ENCODE data around the gene ZFPM1. TPM values are rescaled to one million over a fixed set of nuclear protein-coding genes. Genes with fewer than 3 reads are reported as not detected.

ZFPM1 gene
- total RNA-seq, 4 donors from 2014 or later: 1.9 to 5.3 (median 3.4) TPM

DNA sequence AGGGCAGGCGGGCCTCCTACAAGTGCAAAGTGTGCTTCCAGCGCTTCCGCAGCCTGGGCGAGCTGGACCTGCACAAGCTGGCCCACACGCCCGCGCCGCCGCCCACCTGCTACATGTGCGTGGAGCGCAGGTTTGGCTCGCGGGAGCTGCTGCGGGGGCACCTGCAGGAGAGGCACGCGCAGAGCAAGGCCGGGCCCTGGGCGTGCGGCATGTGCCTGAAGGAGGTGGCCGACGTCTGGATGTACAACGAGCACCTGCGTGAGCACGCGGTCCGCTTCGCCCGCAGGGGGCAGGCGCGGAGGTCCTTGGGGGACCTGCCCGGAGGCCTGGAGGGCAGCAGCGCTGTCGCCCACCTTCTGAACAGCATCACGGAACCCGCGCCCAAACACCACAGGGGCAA, 16.3 kb upstream of the ZFPM1 start:
- H3K27me3 ChIP-seq: no peaks in the 10 kb centered on the region
- TF ChIP-seq CTCF (IDR thresholded peaks at IDR 0.05): no peak
- no peak for TF ChIP-seq POLR2A (IDR thresholded peaks at IDR 0.05)
- no peak overlapping the region for H3K27ac ChIP-seq
- H3K9me3 ChIP-seq: no peaks in the 10 kb centered on the region
- DNase-seq: no peak
- H3K36me3 ChIP-seq: no peaks in the 10 kb centered on the region
- WGBS, 2 donors: 92 to 93% methylated on average over 19 to 35 of the region's 36 CpGs
- H3K4me1 ChIP-seq: peaks cover 0 to 5% of the 10 kb centered on the region in 2 donors
- intact Hi-C loops (cut with DNase I): loop anchor here (5.0 kb wide), 1 partner anchor 239 kb away; no protein-coding TSS in a partner anchor
- H3K4me3 ChIP-seq (replicated peaks in 1 of 3): no peak overlapping the region

DNA sequence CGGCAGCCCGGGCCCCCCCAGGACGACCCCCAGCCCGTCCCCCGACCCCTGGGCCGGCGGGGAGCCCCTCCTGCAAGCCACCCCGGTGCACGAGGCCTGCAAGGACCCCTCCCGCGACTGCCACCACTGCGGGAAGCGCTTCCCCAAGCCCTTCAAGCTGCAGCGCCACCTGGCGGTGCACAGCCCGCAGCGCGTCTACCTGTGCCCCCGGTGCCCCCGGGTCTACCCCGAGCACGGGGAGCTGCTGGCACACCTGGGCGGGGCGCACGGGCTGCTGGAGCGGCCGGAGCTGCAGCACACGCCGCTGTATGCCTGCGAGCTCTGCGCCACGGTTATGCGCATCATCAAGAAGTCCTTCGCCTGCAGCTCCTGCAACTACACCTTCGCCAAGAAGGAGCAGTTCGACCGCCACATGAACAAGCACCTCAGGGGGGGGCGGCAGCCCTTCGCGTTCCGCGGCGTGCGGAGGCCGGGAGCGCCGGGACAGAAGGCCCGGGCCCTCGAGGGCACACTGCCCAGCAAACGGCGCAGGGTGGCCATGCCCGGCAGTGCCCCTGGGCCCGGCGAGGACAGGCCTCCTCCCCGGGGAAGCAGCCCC, 15.6 kb upstream of the ZFPM1 start:
- TF ChIP-seq POLR2A (IDR thresholded peaks at IDR 0.05) (no peak), CTCF (IDR thresholded peaks at IDR 0.05) (peak; percentile 57 to 93 (median 84))
- 41 to 58% methylated on average over 13 to 17 of the region's 55 CpGs for WGBS, 2 donors
- intact Hi-C loops (cut with DNase I): loop anchor here (5.0 kb wide), 1 partner anchor 240 kb away; no protein-coding TSS in a partner anchor
- Histone ChIP-seq H3K36me3 (no peaks in the 10 kb centered on the region), H3K4me1 (peaks cover 0 to 5% of the 10 kb centered on the region in 2 donors), H3K27ac (no peak overlapping the region), H3K9me3 (no peaks in the 10 kb centered on the region), H3K27me3 (no peaks in the 10 kb centered on the region), H3K4me3 (replicated peaks in 1 of 3) (no peak overlapping the region)
- DNase-seq: peak; percentile 49 to 50

GRCh38 chr16:88438084-88438870, 14.8 kb upstream of the ZFPM1 start:
- peaks cover 0 to 12% of the 10 kb centered on the region in 2 donors for H3K4me1 ChIP-seq
- 84 to 86% methylated on average over 10 to 16 of the region's 32 CpGs for WGBS, 2 donors
- H3K27ac ChIP-seq: no peak overlapping the region
- intact Hi-C loops (cut with DNase I): loop anchor here (5.0 kb wide), 1 partner anchor 241 kb away; no protein-coding TSS in a partner anchor
- no peak overlapping the region for H3K4me3 ChIP-seq (replicated peaks in 1 of 3)
- no peaks in the 10 kb centered on the region for H3K9me3 ChIP-seq
- H3K36me3 ChIP-seq: no peaks in the 10 kb centered on the region
- DNase-seq: no peak
- no peaks in the 10 kb centered on the region for H3K27me3 ChIP-seq
- TF ChIP-seq POLR2A (IDR thresholded peaks at IDR 0.05) (no peak), CTCF (IDR thresholded peaks at IDR 0.05) (no peak)

GRCh38 chr16:88439016-88439415, 14.1 kb upstream of the ZFPM1 start:
- Histone ChIP-seq H3K9me3 (no peaks in the 10 kb centered on the region), H3K36me3 (no peaks in the 10 kb centered on the region), H3K4me3 (replicated peaks in 1 of 3) (no peak overlapping the region), H3K4me1 (peaks cover 0 to 13% of the 10 kb centered on the region in 2 donors), H3K27ac (no peak overlapping the region), H3K27me3 (no peaks in the 10 kb centered on the region)
- WGBS, 2 donors: 91% methylated on average over 10 of the region's 17 CpGs; no CpG with 5 or more reads in 1 of the 2 donors
- DNase-seq: no peak
- no peak for TF ChIP-seq CTCF (IDR thresholded peaks at IDR 0.05)
- intact Hi-C loops (cut with DNase I): loop anchor here (5.0 kb wide), 1 partner anchor 242 kb away; no protein-coding TSS in a partner anchor

- Histone ChIP-seq H3K4me1 (peaks cover 0 to 13% of the 10 kb centered on the region in 2 donors), H3K4me3 (replicated peaks in 1 of 3) (no peak overlapping the region), H3K27ac (no peak overlapping the region), H3K9me3 (no peaks in the 10 kb centered on the region), H3K36me3 (no peaks in the 10 kb centered on the region), H3K27me3 (no peaks in the 10 kb centered on the region)
- intact Hi-C loops (cut with DNase I): loop anchor here (5.0 to 10.0 kb wide), 2 partner anchors 215 to 242 kb away; partner anchors contain the start of gene CYBA
- 91 to 93% methylated on average over 12 of the region's 12 CpGs for WGBS, 2 donors
- TF ChIP-seq POLR2A (IDR thresholded peaks at IDR 0.05) (no peak), CTCF (IDR thresholded peaks at IDR 0.05) (no peak)
- no peak for DNase-seq
Measured at GRCh38 chr16:88439706-88440105, 13.4 kb upstream of the ZFPM1 start.

Measured in thyroid gland (tissue), 4 donors.